Neural cell (in vitro differentiated cells): ENCODE results near the gene RPS27L. TPM values are rescaled to one million over a fixed set of nuclear protein-coding genes. Genes with fewer than 3 reads are reported as not detected.

ENCODE experiments used
- H2AFZ ChIP-seq: fragments of 200-600, 300-800 bp; sonication (generic), shearing (Covaris generic); 2 replicates; pipeline ENCODE4 v1.6.0; 2014; ENCODE audit warnings: low read depth, mild to moderate bottlenecking, antibody characterized with exemption, low read length, moderate library complexity
- H3F3A ChIP-seq: fragments of 200-600 bp; shearing (Covaris generic); 2 replicates; pipeline ENCODE4 v1.6.1; 2016; ENCODE audit warnings: mild to moderate bottlenecking, moderate library complexity, mixed read lengths, antibody characterized with exemption, low read length; ENCODE audit not compliant: insufficient read depth, poor library complexity, severe bottlenecking
- H3K27ac ChIP-seq: fragments of 200-600, 300-800 bp; sonication (generic), shearing (Covaris generic); 2 replicates; pipeline ENCODE4 v1.5.1; 2014; ENCODE audit warnings: mild to moderate bottlenecking, low read length, moderate library complexity
- H3K27me3 ChIP-seq: fragments of 300-800, 200-600 bp; sonication (generic), shearing (Covaris generic); 2 replicates; pipeline ENCODE4 v1.6.0; 2014; ENCODE audit warnings: mild to moderate bottlenecking, low read depth, low read length, moderate library complexity; ENCODE audit not compliant: insufficient read depth
- H3K36me3 ChIP-seq: fragments of 300-800, 200-600 bp; sonication (generic), shearing (Covaris generic); 2 replicates; pipeline ENCODE4 v1.5.1; 2014; ENCODE audit warnings: mild to moderate bottlenecking, antibody characterized with exemption, low read length, moderate library complexity; ENCODE audit not compliant: insufficient read depth
- H3K4me2 ChIP-seq: fragments of 300-800, 200-600 bp; sonication (generic), shearing (Covaris generic); 2 replicates; pipeline ENCODE4 v1.6.0; 2014; ENCODE audit warnings: mild to moderate bottlenecking, low read length
- H3K4me3 ChIP-seq: fragments of 300-800, 200-600 bp; sonication (generic), shearing (Covaris generic); 2 replicates; pipeline ENCODE4 v1.5.1; 2014; ENCODE audit warnings: mild to moderate bottlenecking, low read length, moderate library complexity
- H3K79me2 ChIP-seq: fragments of 200-600 bp; shearing (Covaris generic); replicated peaks from 2 replicates; pipeline ENCODE4 v1.6.0; 2014; ENCODE audit warnings: mild to moderate bottlenecking, low read length, moderate library complexity; ENCODE audit not compliant: insufficient read depth
- H3K9ac ChIP-seq: fragments of 300-800, 200-600 bp; sonication (generic), shearing (Covaris generic); 2 replicates; pipeline ENCODE4 v1.6.1; 2016; ENCODE audit warnings: mild to moderate bottlenecking, low read length, mixed read lengths
- H3K9me2 ChIP-seq: fragments of 200-600 bp; shearing (Covaris generic); 2 replicates; pipeline ENCODE4 v1.6.1; 2016; ENCODE audit warnings: mild to moderate bottlenecking, low read length, mixed read lengths; ENCODE audit not compliant: insufficient read depth
- H3K9me3 ChIP-seq: fragments of 200-600, 300-800 bp; sonication (generic), shearing (Covaris generic); 2 replicates; pipeline ENCODE4 v1.6.1; 2016; ENCODE audit warnings: mild to moderate bottlenecking, mixed run types, low read length, moderate library complexity, mixed read lengths
- H4K20me1 ChIP-seq: fragments of 200-600 bp; shearing (Covaris generic); 2 replicates; pipeline ENCODE4 v1.6.1; 2016; ENCODE audit warnings: mild to moderate bottlenecking, mixed run types; ENCODE audit not compliant: insufficient read depth
- EP300 ChIP-seq: fragments of 450-650 bp; conservative IDR thresholded peaks from 2 replicates; pipeline ENCODE4 v1.6.1; 2014; ENCODE audit warnings: antibody characterized with exemption, mild to moderate bottlenecking, moderate library complexity; ENCODE audit not compliant: poor library complexity, severe bottlenecking
- EZH2 ChIP-seq: fragments of 200-600, 300-800 bp; shearing (Covaris generic), sonication (generic); IDR thresholded peaks from 2 replicates; pipeline ENCODE4 v1.6.1; 2014; ENCODE audit warnings: antibody characterized with exemption, low read length, borderline replicate concordance, mild to moderate bottlenecking; ENCODE audit not compliant: insufficient read depth, poor library complexity, severe bottlenecking
- MXI1 ChIP-seq: fragments of 450-650 bp; conservative IDR thresholded peaks from 2 replicates; pipeline ENCODE4 v1.6.1; 2014; ENCODE audit warnings: antibody characterized with exemption, mild to moderate bottlenecking; ENCODE audit not compliant: poor library complexity, severe bottlenecking
- POLR2AphosphoS5 ChIP-seq: IDR thresholded peaks from 2 replicates; pipeline ENCODE4 v1.6.1; 2012
- RAD21 ChIP-seq: fragments of 450-650 bp; conservative IDR thresholded peaks from 2 replicates; pipeline ENCODE4 v1.6.1; 2014; ENCODE audit warnings: antibody characterized with exemption, mild to moderate bottlenecking, moderate library complexity
- REST ChIP-seq: IDR thresholded peaks from 2 replicates; pipeline ENCODE4 v1.6.1; 2012; ENCODE audit warnings: borderline replicate concordance
- SMC3 ChIP-seq: fragments of 450-650 bp; conservative IDR thresholded peaks from 2 replicates; pipeline ENCODE4 v1.6.1; 2014; ENCODE audit warnings: antibody characterized with exemption, mild to moderate bottlenecking, moderate library complexity; ENCODE audit not compliant: poor library complexity
- TAF1 ChIP-seq: IDR thresholded peaks from 2 replicates; pipeline ENCODE4 v1.6.1; 2012; ENCODE audit warnings: low read depth
- polyA plus RNA-seq: library from polyadenylated mRNA; depleted of rRNA; stranded (reverse); fragments of >200 nt; gene quantifications from 2 replicates; pipeline ENCODE4 v1.2.3, GENCODE V29; 2014
- TF ChIP-seq, protein P1 (sequence below): fragments of 450-650 bp; IDR thresholded peaks from 2 replicates; pipeline ENCODE4 v1.5.1; 2014; ENCODE audit warnings: antibody characterized with exemption, mild to moderate bottlenecking, moderate library complexity; ENCODE audit not compliant: poor library complexity, severe bottlenecking

Gene RPS27L
- polyA plus RNA-seq, 1 donor from 2014 or later = 58.2 TPM

DNA sequence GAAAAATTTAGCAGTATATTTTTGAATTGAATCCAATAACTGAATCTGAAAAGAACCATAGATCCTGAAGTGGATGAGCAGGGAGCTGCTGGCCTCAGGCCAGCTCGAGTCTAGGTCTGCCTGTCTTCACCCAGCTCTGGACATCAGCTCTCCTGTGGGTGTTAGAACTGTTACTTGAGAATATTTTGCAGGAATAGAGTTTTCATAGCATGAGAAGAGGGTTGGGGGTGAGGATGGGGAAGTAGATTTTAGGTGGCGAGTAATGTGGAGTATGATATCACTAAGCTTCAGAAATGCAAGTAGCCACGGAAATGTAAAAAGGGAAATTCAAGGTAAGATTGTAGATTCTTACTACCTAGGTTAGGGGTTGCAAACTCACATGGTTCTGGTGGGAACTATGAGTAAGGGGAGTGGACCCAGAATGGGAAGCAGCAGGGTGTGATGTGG, 38.3 kb upstream of the RPS27L start:
- Histone ChIP-seq H3K36me3 (no peaks in the 10 kb centered on the region), H4K20me1 (no peaks in the 10 kb centered on the region), H3K4me2 (no peak overlapping the region), H3K79me2 (peaks cover 97% of the 10 kb centered on the region), H3K4me3 (no peak overlapping the region), H3K9ac (no peak overlapping the region), H3K9me2 (no peaks in the 10 kb centered on the region), H3F3A (no peaks in the 10 kb centered on the region), H2AFZ (no peak overlapping the region), H3K27ac (no peak overlapping the region), H3K9me3 (no peaks in the 10 kb centered on the region), H3K27me3 (no peaks in the 10 kb centered on the region)
- TF ChIP-seq POLR2AphosphoS5 (no peak), SMC3 (no peak), TAF1 (no peak), MXI1 (no peak), RAD21 (no peak), REST (no peak), EZH2 (no peak), EP300 (no peak)
- TF ChIP-seq, protein P1, sequence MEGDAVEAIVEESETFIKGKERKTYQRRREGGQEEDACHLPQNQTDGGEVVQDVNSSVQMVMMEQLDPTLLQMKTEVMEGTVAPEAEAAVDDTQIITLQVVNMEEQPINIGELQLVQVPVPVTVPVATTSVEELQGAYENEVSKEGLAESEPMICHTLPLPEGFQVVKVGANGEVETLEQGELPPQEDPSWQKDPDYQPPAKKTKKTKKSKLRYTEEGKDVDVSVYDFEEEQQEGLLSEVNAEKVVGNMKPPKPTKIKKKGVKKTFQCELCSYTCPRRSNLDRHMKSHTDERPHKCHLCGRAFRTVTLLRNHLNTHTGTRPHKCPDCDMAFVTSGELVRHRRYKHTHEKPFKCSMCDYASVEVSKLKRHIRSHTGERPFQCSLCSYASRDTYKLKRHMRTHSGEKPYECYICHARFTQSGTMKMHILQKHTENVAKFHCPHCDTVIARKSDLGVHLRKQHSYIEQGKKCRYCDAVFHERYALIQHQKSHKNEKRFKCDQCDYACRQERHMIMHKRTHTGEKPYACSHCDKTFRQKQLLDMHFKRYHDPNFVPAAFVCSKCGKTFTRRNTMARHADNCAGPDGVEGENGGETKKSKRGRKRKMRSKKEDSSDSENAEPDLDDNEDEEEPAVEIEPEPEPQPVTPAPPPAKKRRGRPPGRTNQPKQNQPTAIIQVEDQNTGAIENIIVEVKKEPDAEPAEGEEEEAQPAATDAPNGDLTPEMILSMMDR = no peak

DNA sequence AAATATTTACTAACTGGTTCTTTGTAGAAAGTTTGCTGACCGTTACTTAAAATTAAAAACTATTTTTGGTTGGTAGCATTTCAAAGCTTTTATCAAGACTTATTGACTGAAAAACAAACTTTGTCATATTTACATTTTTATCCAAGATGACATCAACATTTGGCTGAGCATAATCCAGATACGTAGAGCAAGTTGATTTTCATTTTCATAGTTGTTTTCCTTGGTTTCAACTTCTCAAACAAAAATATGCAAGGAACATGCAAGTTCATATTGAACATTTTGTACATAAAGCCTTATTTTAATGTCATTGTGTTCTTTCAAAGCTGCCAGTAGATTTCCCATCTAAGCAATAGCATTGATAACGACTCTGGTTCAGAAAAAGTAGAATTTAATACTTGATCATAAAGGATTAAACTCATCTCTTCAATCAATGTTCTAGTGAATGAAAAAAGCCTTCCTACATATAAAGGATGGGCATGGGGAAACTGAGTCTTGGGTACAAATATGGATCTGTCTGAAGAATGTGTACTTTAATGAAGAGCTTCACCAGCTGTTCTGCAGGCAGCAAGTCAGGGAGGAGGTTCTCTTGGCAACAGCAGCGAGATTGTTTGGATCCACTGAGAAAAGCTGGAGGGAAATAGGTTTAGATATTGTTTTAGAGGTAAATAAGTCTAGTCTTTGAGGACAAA, 37.7 kb upstream of the RPS27L start:
- Histone ChIP-seq H3K9me3 (no peaks in the 10 kb centered on the region), H3K9ac (no peak overlapping the region), H2AFZ (no peak overlapping the region), H3F3A (no peaks in the 10 kb centered on the region), H3K9me2 (no peaks in the 10 kb centered on the region), H3K79me2 (peaks cover 97% of the 10 kb centered on the region), H3K4me3 (no peak overlapping the region), H3K4me2 (no peak overlapping the region), H3K27me3 (no peaks in the 10 kb centered on the region), H4K20me1 (no peaks in the 10 kb centered on the region), H3K27ac (no peak overlapping the region), H3K36me3 (no peaks in the 10 kb centered on the region)
- TF ChIP-seq EP300 (no peak), TAF1 (no peak), EZH2 (no peak), SMC3 (no peak), REST (no peak), MXI1 (no peak), RAD21 (no peak), POLR2AphosphoS5 (no peak)
- TF ChIP-seq, protein P1 = no peak
